HepG2 (cell line): ENCODE measurements around the gene SPINK8. TPM values are rescaled to one million over a fixed set of nuclear protein-coding genes. Genes with fewer than 3 reads are reported as not detected.
A peak's percentile ranks its signal among the peaks of the same experiment; 100 is the strongest.

ENCODE experiments used
- ATAC-seq: fragments of 200-7000 bp; cut with Tn5 transposase; 3 replicates; pipeline ENCODE4 v1.9.1; 2020; ENCODE audit warnings: mild to moderate bottlenecking, moderate library complexity
- BruUV-seq: library from RNA; stranded (reverse); fragments of 400-500 nt; replicated peaks from 2 replicates; lab custom pipeline; 2021; lab: Mats Ljungman, UMichigan
- CTCF ChIA-PET: fragments of 300-600 bp; formaldehyde crosslinking; extraction: SDS; loops from one replicate; lab custom pipeline; 2021; ENCODE audit warnings: low total read pairs, inconsistent platforms, low intra/inter-chr PET ratio; lab: Yijun Ruan, JAX
- POLR2A ChIA-PET: fragments of 350-600 bp; sonication (Branson Sonifier 250); formaldehyde crosslinking; loops from one replicate; lab custom pipeline; 2020; ENCODE audit warnings: antibody characterized with exemption, inconsistent platforms; lab: Yijun Ruan, JAX
- DNase-seq: peaks from one replicate; pipeline ENCODE4 v3.0.0-alpha.2; 2015; ENCODE audit warnings: low spot score
- FAIRE-seq: peaks from 3 replicates; lab custom pipeline; 2011; peaks lifted over from hg19 to GRCh38; lab: Jason Lieb, UNC
- H2AFZ ChIP-seq: one replicate; pipeline ENCODE4 v1.6.1; 2011; ENCODE audit warnings: low read length, inconsistent platforms
- H3K27ac ChIP-seq: fragments of 300-600 bp; 3 replicates; pipeline ENCODE4 v1.8.0; 2011; ENCODE audit warnings: mixed run types, mild to moderate bottlenecking, mixed read lengths, low read length, inconsistent platforms; ENCODE audit not compliant: insufficient read depth; ENCODE audit errors: extremely low read length
- H3K27me3 ChIP-seq, 2 experiments: fragments of 200-600 bp in 1 of 2; 2 replicates in 1 of 2; 3 replicates in 1 of 2; pipeline versions ENCODE4 v1.6.0 to v1.8.0; 2011; ENCODE audit warnings: low read length in 2 of 2, mild to moderate bottlenecking in 2 of 2, moderate library complexity in 2 of 2, inconsistent platforms in 1 of 2; ENCODE audit not compliant: insufficient read depth in 2 of 2, control insufficient read depth in 1 of 2
- H3K36me3 ChIP-seq, 2 experiments: fragments of 200-600 bp in 1 of 2; replicated peaks in 1 of 2; 2 replicates in 1 of 2; 3 replicates in 1 of 2; pipeline versions ENCODE4 v1.5.1 to v1.8.0; 2011; ENCODE audit warnings: low read length in 2 of 2, inconsistent platforms in 1 of 2; ENCODE audit not compliant: insufficient read depth in 2 of 2, control insufficient read depth in 1 of 2
- H3K4me1 ChIP-seq: 2 replicates; pipeline ENCODE4 v1.5.1; 2012; ENCODE audit warnings: low read length, inconsistent platforms; ENCODE audit not compliant: insufficient read depth
- H3K4me2 ChIP-seq: 2 replicates; pipeline ENCODE4 v1.6.0; 2011; ENCODE audit warnings: low read depth, low read length, inconsistent platforms
- H3K4me3 ChIP-seq, 3 experiments: fragments of 200-600 bp in 1 of 3; sonication (generic), shearing (Covaris generic) in 1 of 3; replicated peaks in 1 of 3; 2 replicates each; pipeline ENCODE4 v1.5.1; 2011 to 2016; ENCODE audit warnings: low read length in 3 of 3, inconsistent platforms in 2 of 3, low read depth in 2 of 3, mild to moderate bottlenecking in 2 of 3, control low read depth in 1 of 3, mixed read lengths in 1 of 3; ENCODE audit not compliant: insufficient read depth in 1 of 3
- H3K79me2 ChIP-seq: one replicate; pipeline ENCODE4 v1.6.1; 2011; ENCODE audit warnings: low read length, inconsistent platforms; ENCODE audit not compliant: insufficient read depth
- H3K9ac ChIP-seq: 2 replicates; pipeline ENCODE4 v1.6.0; 2011; ENCODE audit warnings: mild to moderate bottlenecking, low read depth, low read length, inconsistent platforms; ENCODE audit not compliant: insufficient read depth
- H3K9me3 ChIP-seq: 2 replicates; pipeline ENCODE4 v1.5.1; 2012; ENCODE audit warnings: mild to moderate bottlenecking, low read length
- H4K20me1 ChIP-seq: 2 replicates; pipeline ENCODE4 v1.6.0; 2011; ENCODE audit warnings: inconsistent platforms, mild to moderate bottlenecking, low read length, moderate library complexity; ENCODE audit not compliant: insufficient read depth
- ZNF432 ChIP-seq: sonication (generic); formaldehyde crosslinking; IDR thresholded peaks from 2 replicates; pipeline ENCODE4 v1.5.0; 2020; ENCODE audit warnings: missing genetic modification reagents, mild to moderate bottlenecking, borderline replicate concordance
- ZNF609 ChIP-seq: sonication (generic); formaldehyde crosslinking; IDR thresholded peaks from 2 replicates; pipeline ENCODE4 v1.4.0; 2020; ENCODE audit warnings: mild to moderate bottlenecking, missing genetic modification reagents, borderline replicate concordance
- in situ Hi-C: cut with HindIII; loops from 2 replicates; pipeline ENCODE4 v1.10.0; 2017; ENCODE audit warnings: low pct_unique_long_range_greater_than_20kb; ENCODE audit not compliant: extremely low pct_ligation_motif_present
- intact Hi-C: fragments of 100-400 bp; cut with micrococcal nuclease; formaldehyde crosslinking; loops from one replicate; pipeline ENCODE4 v1.10.0; 2022; ENCODE audit not compliant: unreplicated experiment
- polyA plus RNA-seq, 8 experiments: library from polyadenylated mRNA; depleted of rRNA in 3 of 8; stranded (reverse) in 7 of 8; unstranded in 1 of 8; fragments of >200 nt; fragmentation: Illumina TruSeq in 4 of 8; extraction: Trizol in 4 of 8; gene quantifications; 2 replicates each; pipeline versions ENCODE4 v1.2.1 to v1.2.3, GENCODE V29; 2011 to 2016; ENCODE audit warnings: low read depth in 4 of 8, missing spikeins in 1 of 8, mixed read lengths in 1 of 8; ENCODE audit not compliant: insufficient read depth in 1 of 8
- total RNA-seq, 5 experiments: library from RNA; depleted of rRNA; stranded (reverse); fragments of >200 nt; fragmentation: Illumina TruSeq; extraction: Trizol; gene quantifications; 2 replicates each; pipeline ENCODE4 v1.2.3, GENCODE V29; 2016; ENCODE audit warnings: low read depth in 1 of 5

The SPINK8 gene
- total and polyA plus RNA-seq, 2 of the 13 experiments (the other 11 are each of a cell fraction or from before 2014, with no cell fraction given): not detected

GRCh38 chr3:48314542-48314941, 18.9 kb downstream of the SPINK8 start:
- POLR2A ChIA-PET: no interaction called here
- CTCF ChIA-PET: no interaction called here
- BruUV-seq: no TSS peak
- no peaks in the 10 kb centered on the region for H4K20me1 ChIP-seq
- in situ Hi-C loops: no loop called here
- TF ChIP-seq ZNF432 (CRISPR knock-in tag): peak; percentile 99
- no peak for TF ChIP-seq ZNF609 (CRISPR knock-in tag)
- DNase-seq (no peak), ATAC-seq (no peak), FAIRE-seq (no peak)
- no peaks in the 10 kb centered on the region for H3K36me3 ChIP-seq
- no peak overlapping the region for H3K9ac ChIP-seq
- no peak overlapping the region for H3K27ac ChIP-seq
- no peak overlapping the region for H2AFZ ChIP-seq
- H3K9me3 ChIP-seq: peaks cover 20% of the 10 kb centered on the region
- no peak overlapping the region for H3K4me2 ChIP-seq
- H3K79me2 ChIP-seq: no peaks in the 10 kb centered on the region
- H3K4me3 ChIP-seq: no peak overlapping the region
- no peaks in the 10 kb centered on the region for H3K27me3 ChIP-seq
- no peaks in the 10 kb centered on the region; the same call in 1 of the 2 replicates for H3K4me1 ChIP-seq
- intact Hi-C loops: no loop called here
